Activated CD4-positive, alpha-beta T cell treated with anti-CD3 and anti-CD28 coated beads, Interleukin-2, amount 50 U/mL, for 24 hours (primary cell): ENCODE measurements around the gene IL13.

Source experiments
- DNase-seq, 2 donors: peaks; one replicate each; pipeline ENCODE4 v3.0.0-alpha.2; 2020; ENCODE audit warnings: low read depth in 1 of 2, low spot score in 1 of 2

IL13 gene

GRCh38 chr5:132669966-132670882 lies 12.3 kb downstream of the IL13 start:
- DNase-seq = no peak

- DNase-seq = no peak
Observed at GRCh38 chr5:132671000-132671399, 13.0 kb downstream of the IL13 start.

- no peak for DNase-seq
Observed at GRCh38 chr5:132673488-132673887, 15.5 kb downstream of the IL13 start.

GRCh38 chr5:132673939-132674630 lies 16.1 kb downstream of the IL13 start, which contains the start of gene IL4:
TSS of gene IL4 (plus strand) at chr5:132673989. CDS start at chr5:132674051, 62 bp downstream.
- no peak for DNase-seq

- DNase-seq = no peak
Observed at GRCh38 chr5:132674671-132675506, 16.9 kb downstream of the IL13 start.

GRCh38 chr5:132675936-132676689 lies 18.1 kb downstream of the IL13 start:
- DNase-seq = no peak

GRCh38 chr5:132677191-132677590 lies 19.2 kb downstream of the IL13 start:
- no peak for DNase-seq

GRCh38 chr5:132677682-132678400 lies 19.9 kb downstream of the IL13 start:
- no peak for DNase-seq

GRCh38 chr5:132678735-132679134 lies 20.8 kb downstream of the IL13 start:
- DNase-seq = no peak

- DNase-seq = no peak
Observed at GRCh38 chr5:132679166-132679565, 21.2 kb downstream of the IL13 start.

GRCh38 chr5:132679717-132680380 lies 21.9 kb downstream of the IL13 start:
- no peak for DNase-seq

- no peak for DNase-seq
Observed at GRCh38 chr5:132680780-132681475, 23.0 kb downstream of the IL13 start.

- DNase-seq = no peak
Observed at GRCh38 chr5:132681476-132681831, 23.5 kb downstream of the IL13 start.

GRCh38 chr5:132681983-132682382 lies 24.0 kb downstream of the IL13 start:
- DNase-seq = no peak

GRCh38 chr5:132684491-132684890 lies 26.5 kb downstream of the IL13 start:
- no peak for DNase-seq

GRCh38 chr5:132684922-132685720 lies 27.1 kb downstream of the IL13 start:
- no peak for DNase-seq

GRCh38 chr5:132686193-132686592 lies 28.2 kb downstream of the IL13 start:
- no peak for DNase-seq

- no peak for DNase-seq
Observed at GRCh38 chr5:132687995-132688394, 30.0 kb downstream of the IL13 start.
